ENCODE results near the gene DVL2.

DVL2 gene

GRCh38 chr17:7177191-7177953 is 56.9 kb downstream of the DVL2 start:
- no peak overlapping the region for H3K4me3 ChIP-seq (ENCODE audit: low read depth, low read length, poor library complexity, severe bottlenecking)
- H3K79me2 ChIP-seq (ENCODE audit: insufficient read depth, low read length), result no peaks in the 10 kb centered on the region
- no peaks in the 10 kb centered on the region for H4K20me1 ChIP-seq (ENCODE audit: insufficient read depth, low read length)
- no peaks in the 10 kb centered on the region for H3K9me2 ChIP-seq (ENCODE audit: low read depth, low read length)
- H2AFZ ChIP-seq (ENCODE audit: low read length), result no peak overlapping the region
- TF ChIP-seq EZH2 (IDR thresholded peaks at IDR 0.05; ENCODE audit: borderline replicate concordance, low read length) (no peak), CTCF (IDR thresholded peaks at IDR 0.05; ENCODE audit: low read length) (peak; percentile 85)
- no peaks in the 10 kb centered on the region; the same call in 1 of the 2 replicates for H3K27me3 ChIP-seq (ENCODE audit: insufficient read depth, low read length)
- H3K36me3 ChIP-seq (ENCODE audit: insufficient read depth, low read length), result no peaks in the 10 kb centered on the region
- H3K27ac ChIP-seq (ENCODE audit: low read depth, low read length, poor library complexity, severe bottlenecking), result no peak overlapping the region
- H3K9me3 ChIP-seq (ENCODE audit: low read length), result no peaks in the 10 kb centered on the region; the same call in 1 of the 2 replicates
- no peak overlapping the region for H3K9ac ChIP-seq (ENCODE audit: low read length)
- peaks cover 4% of the 10 kb centered on the region for H3K4me1 ChIP-seq (ENCODE audit: insufficient read depth, low read length, severe bottlenecking)
- H3F3A ChIP-seq (ENCODE audit: insufficient read depth, low read length), result no peaks in the 10 kb centered on the region
- H3K4me2 ChIP-seq (ENCODE audit: low read length), result no peak overlapping the region

GRCh38 chr17:7176841-7177190 is 57.5 kb downstream of the DVL2 start:
- no peak overlapping the region for H3K9ac ChIP-seq (ENCODE audit: low read length)
- no peaks in the 10 kb centered on the region; the same call in 1 of the 2 replicates for H3K9me3 ChIP-seq (ENCODE audit: low read length)
- H3K4me1 ChIP-seq (ENCODE audit: insufficient read depth, low read length, severe bottlenecking), result peaks cover 4% of the 10 kb centered on the region
- TF ChIP-seq EZH2 (IDR thresholded peaks at IDR 0.05; ENCODE audit: borderline replicate concordance, low read length), result no peak
- no peak for TF ChIP-seq CTCF (IDR thresholded peaks at IDR 0.05; ENCODE audit: low read length)
- no peaks in the 10 kb centered on the region for H3K9me2 ChIP-seq (ENCODE audit: low read depth, low read length)
- H3K27ac ChIP-seq (ENCODE audit: low read depth, low read length, poor library complexity, severe bottlenecking), result no peak overlapping the region
- H4K20me1 ChIP-seq (ENCODE audit: insufficient read depth, low read length), result no peaks in the 10 kb centered on the region
- H3K27me3 ChIP-seq (ENCODE audit: insufficient read depth, low read length), result no peaks in the 10 kb centered on the region; the same call in 1 of the 2 replicates
- H2AFZ ChIP-seq (ENCODE audit: low read length), result no peak overlapping the region
- H3K36me3 ChIP-seq (ENCODE audit: insufficient read depth, low read length), result no peaks in the 10 kb centered on the region
- no peak overlapping the region for H3K4me3 ChIP-seq (ENCODE audit: low read depth, low read length, poor library complexity, severe bottlenecking)
- no peaks in the 10 kb centered on the region for H3K79me2 ChIP-seq (ENCODE audit: insufficient read depth, low read length)
- H3F3A ChIP-seq (ENCODE audit: insufficient read depth, low read length), result no peaks in the 10 kb centered on the region
- H3K4me2 ChIP-seq (ENCODE audit: low read length), result no peak overlapping the region

- H3K79me2 ChIP-seq (ENCODE audit: insufficient read depth, low read length), result no peaks in the 10 kb centered on the region
- no peak overlapping the region for H3K27ac ChIP-seq (ENCODE audit: low read depth, low read length, poor library complexity, severe bottlenecking)
- no peak overlapping the region for H2AFZ ChIP-seq (ENCODE audit: low read length)
- no peaks in the 10 kb centered on the region; the same call in 1 of the 2 replicates for H3K27me3 ChIP-seq (ENCODE audit: insufficient read depth, low read length)
- TF ChIP-seq EZH2 (IDR thresholded peaks at IDR 0.05; ENCODE audit: borderline replicate concordance, low read length), result no peak
- no peak for TF ChIP-seq CTCF (IDR thresholded peaks at IDR 0.05; ENCODE audit: low read length)
- no peaks in the 10 kb centered on the region for H3F3A ChIP-seq (ENCODE audit: insufficient read depth, low read length)
- no peaks in the 10 kb centered on the region for H3K9me2 ChIP-seq (ENCODE audit: low read depth, low read length)
- H3K4me1 ChIP-seq (ENCODE audit: insufficient read depth, low read length, severe bottlenecking), result peaks cover 4% of the 10 kb centered on the region
- H3K4me3 ChIP-seq (ENCODE audit: low read depth, low read length, poor library complexity, severe bottlenecking), result no peak overlapping the region
- H3K36me3 ChIP-seq (ENCODE audit: insufficient read depth, low read length), result no peaks in the 10 kb centered on the region
- no peaks in the 10 kb centered on the region for H4K20me1 ChIP-seq (ENCODE audit: insufficient read depth, low read length)
- H3K4me2 ChIP-seq (ENCODE audit: low read length), result no peak overlapping the region
- no peaks in the 10 kb centered on the region; the same call in 1 of the 2 replicates for H3K9me3 ChIP-seq (ENCODE audit: low read length)
- no peak overlapping the region for H3K9ac ChIP-seq (ENCODE audit: low read length)
Observed at GRCh38 chr17:7176107-7176840, 58.0 kb downstream of the DVL2 start.

All from OCI-LY1 (cell line).